GM12891 (cell line): ENCODE measurements around the gene HDAC1.

Experiments used
- PAX5 ChIP-seq: IDR thresholded peaks from 2 replicates; pipeline ENCODE4 v1.6.1; 2011; ENCODE audit warnings: low read length, moderate library complexity, mild to moderate bottlenecking; ENCODE audit not compliant: insufficient read depth, severe bottlenecking
- POLR2A ChIP-seq: IDR thresholded peaks from 2 replicates; pipeline ENCODE4 v1.6.1; 2011; ENCODE audit warnings: low read depth, low read length, control low read depth
- POLR2AphosphoS5 ChIP-seq: IDR thresholded peaks from 2 replicates; pipeline ENCODE4 v1.6.1; 2011; ENCODE audit warnings: low read depth, low read length, control low read depth
- POU2F2 ChIP-seq: IDR thresholded peaks from 2 replicates; pipeline ENCODE4 v1.6.1; 2011; ENCODE audit warnings: low read depth, mild to moderate bottlenecking, control low read depth, low read length, moderate library complexity
- SPI1 ChIP-seq: IDR thresholded peaks from 2 replicates; pipeline ENCODE4 v1.6.1; 2011; ENCODE audit warnings: low read depth, low read length, control low read depth
- TAF1 ChIP-seq: IDR thresholded peaks from 2 replicates; pipeline ENCODE4 v1.6.1; 2011; ENCODE audit warnings: low read depth, low read length, control low read depth

DNA sequence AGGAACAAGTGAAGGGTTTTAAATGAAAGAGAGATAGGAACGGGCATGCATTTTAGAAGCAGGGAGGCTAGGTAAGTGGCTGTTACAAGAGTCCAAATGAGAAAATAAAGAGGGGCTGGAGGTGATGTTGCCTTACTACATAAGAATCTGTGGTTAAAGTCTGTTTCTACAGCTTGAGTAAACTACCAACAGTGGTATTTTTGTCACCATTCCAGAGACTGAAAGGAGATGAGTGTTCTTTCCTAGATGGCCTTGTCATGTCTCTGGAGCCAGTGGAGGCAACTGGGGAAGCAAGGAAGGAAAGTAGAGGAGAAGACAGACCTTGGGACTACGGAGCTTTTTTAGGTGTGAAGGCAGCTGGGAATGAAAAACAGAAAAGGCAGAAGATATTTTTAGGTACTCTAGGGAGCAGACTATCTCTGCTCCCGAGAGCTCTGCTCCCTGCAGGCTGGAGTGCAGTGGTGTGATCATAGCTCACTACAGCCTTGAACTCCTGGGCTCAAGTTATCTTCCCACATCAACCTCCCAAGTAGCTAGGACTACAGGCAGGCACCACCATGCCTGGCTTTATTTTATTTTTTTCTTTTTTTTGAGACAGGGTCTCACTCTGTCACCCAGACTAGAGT lies 12.2 kb downstream of the HDAC1 start:
- no peak for TF ChIP-seq POLR2AphosphoS5
- TF ChIP-seq POLR2A = no peak
- TF ChIP-seq TAF1 = no peak
- TF ChIP-seq POU2F2 = no peak
- TF ChIP-seq PAX5 = no peak
- TF ChIP-seq SPI1 = no peak
